Anterior cingulate cortex (tissue), 58 donors: ENCODE data around the gene DUS1L.

Experiments used
- DNase-seq, 58 donors: peaks; one replicate each; lab custom pipeline; 2025; lab: John Stamatoyannopoulos, UW

DUS1L gene

DNA sequence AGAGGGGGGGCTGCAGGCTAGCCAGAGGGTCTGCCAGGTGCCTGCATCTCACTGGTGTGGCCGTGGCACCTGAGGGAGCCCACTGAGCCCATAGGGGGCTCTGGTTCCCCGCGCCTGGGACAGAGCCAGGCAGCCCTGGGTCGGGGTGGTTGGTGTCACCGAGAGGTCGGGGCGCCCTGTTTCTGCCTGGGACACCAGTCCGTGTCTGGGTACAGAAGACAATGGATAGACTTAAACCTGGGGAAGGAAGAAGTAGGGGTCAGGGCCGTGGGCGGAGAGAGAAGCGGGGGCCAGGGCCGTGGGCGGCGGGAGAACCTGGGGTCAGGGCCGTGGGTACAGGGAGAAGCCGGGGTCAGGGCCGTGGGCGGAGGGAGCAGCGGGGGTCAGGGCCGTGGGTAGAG, 17.0 kb downstream of the DUS1L start:
- DNase-seq: no peak

DNA sequence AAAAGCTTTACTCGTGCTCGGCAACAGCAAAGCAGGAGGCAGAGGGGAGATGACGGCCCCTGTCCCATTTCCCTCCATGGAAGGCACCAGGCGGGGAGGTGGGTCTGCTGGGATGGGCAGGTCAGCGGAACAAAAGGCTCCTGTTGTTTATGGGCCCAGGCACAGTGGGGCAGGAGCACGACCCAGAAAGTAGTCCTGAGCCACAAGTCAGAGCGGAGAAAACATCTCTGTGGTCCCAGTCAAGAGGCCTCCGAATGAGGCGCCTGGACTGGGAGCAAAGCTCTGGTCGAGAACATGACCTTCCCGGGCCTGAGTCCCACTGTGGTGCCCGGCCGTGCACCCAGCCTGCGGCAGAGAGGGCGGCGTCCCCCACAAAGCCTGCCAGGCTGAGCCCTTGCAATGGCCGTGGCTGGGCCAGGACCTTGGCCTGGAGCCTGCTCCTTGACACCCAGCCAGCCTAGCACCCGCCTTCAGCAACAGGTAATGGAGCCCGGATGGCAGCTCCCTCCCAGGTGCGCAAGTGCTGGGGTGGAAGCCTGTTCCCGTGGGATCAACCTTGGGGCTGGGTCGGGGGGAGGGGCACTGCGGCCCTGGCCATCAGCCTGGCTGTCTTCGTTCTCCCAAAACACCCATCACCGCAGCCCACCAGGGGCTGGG, 17.6 kb downstream of the DUS1L start:
- no peak for DNase-seq

DNA sequence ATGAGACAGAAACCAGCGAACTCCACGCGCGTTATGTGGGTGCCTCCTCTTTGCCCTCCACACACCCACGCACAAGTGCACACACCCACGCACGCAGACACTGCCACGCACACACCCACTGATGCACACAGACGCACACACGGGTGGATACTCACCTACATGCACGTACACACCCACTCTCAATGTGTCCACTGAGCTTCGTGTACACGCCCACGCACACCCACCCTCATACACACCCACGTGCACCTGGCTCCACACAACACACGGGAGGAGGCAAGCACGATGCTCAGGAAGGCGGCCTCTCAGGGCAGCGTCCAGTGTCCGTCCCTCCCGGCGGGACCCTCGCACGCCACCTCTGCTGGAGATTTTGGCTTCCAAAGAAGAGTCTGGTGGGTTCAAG, 18.2 kb downstream of the DUS1L start:
- DNase-seq: no peak

DNA sequence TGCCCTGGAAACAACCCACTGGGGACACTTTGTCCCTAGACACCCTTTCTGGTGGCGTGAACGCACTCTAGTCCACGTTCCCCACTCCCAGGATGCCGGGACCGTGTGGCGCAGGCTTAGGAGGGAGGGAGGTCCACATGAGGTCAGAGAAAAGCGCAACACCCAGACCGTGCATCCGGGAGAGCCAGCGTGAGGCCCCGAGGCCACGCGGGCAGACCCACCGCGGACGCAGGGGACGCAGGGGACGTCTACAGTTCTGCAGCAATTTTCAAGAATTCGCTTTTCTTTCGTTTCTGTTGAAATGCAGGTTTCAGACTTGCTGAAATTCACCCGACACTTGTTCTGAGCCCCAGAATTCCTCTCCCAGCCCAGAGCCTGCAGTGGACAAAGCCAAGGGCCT, 18.7 kb downstream of the DUS1L start:
- no peak for DNase-seq

DNA sequence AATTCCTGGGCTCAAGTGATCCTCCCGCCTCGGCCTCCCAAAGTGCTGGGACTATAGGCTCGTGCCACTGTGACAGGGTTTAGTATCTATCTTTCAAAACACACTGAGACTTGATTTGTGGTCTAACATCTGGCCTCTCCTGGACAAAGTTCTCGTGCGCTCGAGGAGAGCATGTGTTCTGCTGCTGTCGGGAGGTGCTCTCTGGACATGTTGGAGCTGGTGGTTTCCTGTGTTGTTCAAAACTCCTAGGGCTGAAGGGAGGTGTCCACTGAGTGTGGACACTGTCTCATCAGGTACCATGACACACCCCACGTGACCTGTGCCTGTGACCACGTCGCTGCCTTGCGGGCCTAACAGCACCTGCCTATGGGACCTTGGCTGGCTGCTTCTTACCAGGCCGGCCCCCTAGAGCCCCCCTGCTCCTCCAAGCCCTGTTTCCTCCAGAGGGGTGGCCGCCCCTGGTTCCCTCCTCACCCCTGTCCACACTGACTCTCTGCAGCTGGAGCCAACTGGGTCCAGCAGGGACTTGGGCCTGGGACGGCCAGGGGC, 19.6 kb downstream of the DUS1L start:
- no peak for DNase-seq

DNA sequence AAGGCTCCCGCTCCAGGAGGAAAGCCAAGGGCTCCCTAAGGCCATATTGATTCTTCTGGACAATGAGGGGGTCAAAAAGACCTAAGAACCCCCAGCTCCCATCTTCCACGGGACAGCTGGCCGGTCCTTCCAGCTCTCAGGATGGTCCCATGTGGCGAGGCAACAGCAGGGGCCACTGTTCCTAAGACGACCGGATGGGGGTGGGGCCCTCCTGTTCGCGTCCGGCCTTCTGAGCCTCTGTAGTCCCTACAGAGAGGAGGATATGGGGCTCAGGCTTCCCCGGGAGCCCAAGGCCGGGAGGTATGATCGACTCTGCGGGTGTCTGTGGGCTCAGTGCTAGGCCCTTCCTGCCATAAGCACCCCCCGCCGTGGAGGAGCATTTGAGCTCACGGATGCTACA, 22.1 kb downstream of the DUS1L start:
- DNase-seq: no peak

DNA sequence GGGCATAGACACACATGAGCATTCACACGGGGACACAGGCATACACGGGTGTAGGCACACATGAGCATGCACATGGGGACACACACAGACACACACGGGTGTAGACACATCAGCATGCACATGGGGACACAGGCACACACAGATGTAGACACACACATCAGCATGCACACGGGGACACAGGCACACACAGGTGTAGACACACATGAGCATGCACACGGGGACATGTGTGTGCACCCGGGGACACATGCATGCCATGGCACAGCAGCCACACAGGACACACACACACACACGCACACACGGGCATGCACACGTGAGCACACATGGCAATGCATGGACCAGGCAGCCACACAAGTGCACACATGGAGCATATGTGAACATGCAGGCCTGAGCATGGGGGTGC, 23.0 kb downstream of the DUS1L start:
- DNase-seq: no peak

DNA sequence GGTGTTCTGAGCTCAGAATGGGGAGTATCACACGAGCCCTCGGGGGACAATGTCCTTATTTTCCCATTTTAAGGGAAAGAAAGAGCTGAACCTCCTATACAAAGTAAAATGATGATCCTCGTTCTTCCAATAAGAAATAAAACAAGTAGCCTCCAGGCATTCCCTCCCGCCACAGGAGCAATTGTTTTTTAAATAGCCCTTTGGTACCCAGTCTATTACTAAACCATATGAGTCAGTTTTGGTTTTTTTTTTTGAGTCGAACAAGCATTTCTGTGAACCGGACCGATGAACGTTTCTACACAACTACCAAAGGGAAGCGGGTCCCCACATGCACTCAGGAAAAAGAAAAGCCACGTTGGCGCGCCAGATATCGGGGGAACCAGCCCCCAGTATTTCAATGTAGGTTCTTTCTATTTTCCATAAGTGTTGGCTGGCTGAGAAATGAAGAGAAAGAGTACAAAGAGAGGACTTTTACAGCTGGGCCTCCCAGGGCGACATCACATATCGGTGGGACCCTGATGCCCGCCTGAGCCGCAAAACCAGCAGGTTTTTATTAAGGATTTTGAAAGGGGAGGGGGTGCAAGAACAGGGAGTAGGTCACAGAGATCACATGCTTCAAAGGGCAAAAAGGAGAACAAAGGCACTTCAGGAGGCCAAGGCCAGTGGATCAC, 24.3 kb downstream of the DUS1L start:
- no peak for DNase-seq

DNA sequence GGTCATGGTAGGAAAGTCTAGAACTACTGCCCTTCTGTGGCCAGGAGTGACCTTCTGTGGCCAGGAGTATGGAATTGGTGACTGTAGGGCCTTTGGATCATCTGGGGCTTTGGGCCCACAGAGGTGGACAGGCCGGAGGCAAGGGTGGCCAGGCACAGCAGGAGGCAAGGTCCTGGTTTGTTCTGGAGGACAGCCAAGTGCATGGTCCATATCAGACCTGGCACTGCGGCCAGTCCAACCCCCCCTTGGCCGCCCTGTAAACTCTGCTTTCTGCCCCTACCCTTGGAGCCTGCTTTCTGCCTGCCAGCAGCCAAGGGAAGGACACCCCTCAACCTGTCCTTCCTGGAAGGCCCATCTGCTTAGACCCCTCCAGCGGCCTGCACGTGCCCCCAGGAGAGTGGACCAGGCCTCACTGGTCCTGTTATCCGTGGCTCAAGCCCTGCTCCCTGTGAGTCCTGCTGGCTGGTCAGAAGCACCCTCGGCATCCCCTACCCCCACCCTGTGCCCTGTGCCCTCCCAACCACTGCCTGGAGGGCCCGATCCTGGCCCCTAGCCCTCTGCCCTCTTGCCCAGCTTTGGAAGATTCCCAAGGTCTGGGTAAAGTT, 25.8 kb downstream of the DUS1L start:
- DNase-seq: no peak

DNA sequence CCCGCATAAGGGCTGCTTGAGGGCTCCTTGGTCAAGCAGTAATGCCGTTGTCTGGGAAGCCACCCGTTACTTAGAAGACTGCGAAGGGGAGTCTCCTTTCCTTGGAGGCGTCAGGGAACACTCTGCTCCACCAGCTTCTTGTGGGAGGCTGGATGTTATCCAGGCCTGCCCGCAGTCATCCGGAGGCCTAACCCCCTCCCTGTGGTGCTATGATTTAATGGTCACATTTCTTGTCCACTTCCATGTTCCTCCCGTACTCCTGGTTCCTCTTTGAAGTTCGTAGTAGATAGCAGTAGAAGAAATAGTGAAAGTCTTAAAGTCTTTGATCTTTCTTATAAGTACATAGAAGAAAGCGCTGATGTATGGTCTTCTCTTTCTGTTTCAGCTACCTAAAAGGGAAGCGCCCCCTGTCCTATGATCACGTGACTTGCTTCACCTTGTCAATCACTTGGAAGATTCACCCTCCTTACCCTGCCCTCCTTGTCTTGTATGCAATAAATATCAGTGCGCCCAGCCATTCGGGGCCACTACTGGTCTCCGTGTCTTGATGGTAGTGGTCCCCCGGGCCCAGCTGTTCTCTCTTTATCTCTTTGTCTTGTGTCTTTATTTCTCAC, 26.7 kb downstream of the DUS1L start:
- DNase-seq: peak in 1 of 58 donors; percentile 28

DNA sequence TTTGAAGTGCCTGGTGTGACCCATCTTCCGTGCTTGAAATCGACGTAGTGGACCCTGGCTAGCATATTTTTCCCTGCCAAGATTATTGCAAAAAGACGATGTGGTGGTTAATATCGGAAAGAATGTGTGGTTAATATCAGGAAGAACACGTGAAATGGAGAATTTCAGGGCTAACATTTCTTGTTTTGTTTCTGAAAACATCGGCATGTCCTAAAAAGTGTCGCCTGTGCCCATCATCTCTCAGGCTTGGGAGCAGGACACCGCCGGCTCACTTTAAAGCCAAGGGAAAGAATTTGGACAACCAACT, 27.8 kb downstream of the DUS1L start:
- peak in 1 of 58 donors; percentile 49 for DNase-seq

DNA sequence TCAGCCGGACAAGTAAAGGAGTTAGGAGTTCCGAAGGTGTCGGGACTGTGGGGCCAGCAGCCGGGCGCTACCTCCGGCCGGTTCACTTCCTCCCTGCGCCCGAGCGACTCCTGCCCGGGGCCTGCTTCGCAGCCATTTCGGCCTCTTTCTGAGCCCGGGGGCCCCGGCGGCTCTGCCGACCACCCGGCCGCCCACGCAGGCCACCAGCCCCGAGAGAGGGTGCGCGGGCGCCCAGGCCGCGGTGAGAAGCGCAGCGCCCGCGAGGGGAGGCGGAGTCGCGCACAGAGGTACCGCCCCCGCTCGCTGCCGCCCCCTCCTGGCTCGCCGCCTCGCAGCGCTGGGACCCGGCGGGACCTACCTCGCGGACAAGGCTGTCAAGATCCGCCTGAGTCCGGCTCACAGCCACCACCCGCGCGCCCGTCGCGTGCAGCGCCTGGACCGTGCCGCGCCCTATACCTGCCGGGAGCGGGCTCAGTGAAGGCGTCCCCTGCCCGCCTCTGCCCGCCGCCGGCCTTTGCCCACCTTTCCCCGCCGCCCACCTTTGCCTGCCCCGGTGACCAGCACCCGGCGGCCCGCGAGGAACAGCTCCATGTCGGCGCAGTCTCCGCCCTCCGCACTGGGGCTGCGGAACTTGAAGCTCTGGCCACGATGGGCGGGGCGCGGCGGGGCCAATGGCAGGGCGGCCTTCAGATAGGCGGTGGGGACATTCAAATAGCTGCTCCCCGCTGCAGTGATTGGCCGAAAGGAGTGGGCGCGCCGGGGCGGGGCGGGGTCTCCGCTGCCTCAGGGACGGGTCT, 28.3 kb downstream of the DUS1L start, which contains the start of gene DCXR:
Gene DCXR, minus strand, starts transcription at position 606 of the 797 bp plus-strand sequence. Its CDS starts 15 bp downstream, at position 591.
- DNase-seq: peak; percentile 60 to 98 (median 94)

DNA sequence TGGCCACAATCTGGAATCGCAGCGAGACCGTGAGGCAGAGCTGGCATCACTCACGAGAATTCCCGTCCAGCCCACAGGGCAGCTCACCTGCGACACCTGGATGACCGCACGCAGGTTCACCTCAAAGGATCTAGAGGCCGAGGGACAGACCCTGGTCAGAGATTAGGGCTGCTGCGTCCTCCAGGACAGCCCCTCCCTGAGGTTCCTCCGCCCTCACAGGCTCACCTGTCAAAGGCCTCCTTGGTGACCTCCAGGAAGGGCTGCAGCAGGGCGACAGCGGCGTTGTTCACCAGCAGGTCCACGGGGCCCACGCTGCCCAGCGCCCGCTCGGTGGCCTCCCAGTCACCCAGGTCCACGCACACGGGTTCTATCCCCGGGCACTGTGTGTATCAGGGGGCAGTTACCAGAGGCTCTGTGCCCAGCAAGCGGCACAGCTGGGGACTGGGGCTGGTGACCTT, 28.9 kb downstream of the DUS1L start:
- DNase-seq: no peak

DNA sequence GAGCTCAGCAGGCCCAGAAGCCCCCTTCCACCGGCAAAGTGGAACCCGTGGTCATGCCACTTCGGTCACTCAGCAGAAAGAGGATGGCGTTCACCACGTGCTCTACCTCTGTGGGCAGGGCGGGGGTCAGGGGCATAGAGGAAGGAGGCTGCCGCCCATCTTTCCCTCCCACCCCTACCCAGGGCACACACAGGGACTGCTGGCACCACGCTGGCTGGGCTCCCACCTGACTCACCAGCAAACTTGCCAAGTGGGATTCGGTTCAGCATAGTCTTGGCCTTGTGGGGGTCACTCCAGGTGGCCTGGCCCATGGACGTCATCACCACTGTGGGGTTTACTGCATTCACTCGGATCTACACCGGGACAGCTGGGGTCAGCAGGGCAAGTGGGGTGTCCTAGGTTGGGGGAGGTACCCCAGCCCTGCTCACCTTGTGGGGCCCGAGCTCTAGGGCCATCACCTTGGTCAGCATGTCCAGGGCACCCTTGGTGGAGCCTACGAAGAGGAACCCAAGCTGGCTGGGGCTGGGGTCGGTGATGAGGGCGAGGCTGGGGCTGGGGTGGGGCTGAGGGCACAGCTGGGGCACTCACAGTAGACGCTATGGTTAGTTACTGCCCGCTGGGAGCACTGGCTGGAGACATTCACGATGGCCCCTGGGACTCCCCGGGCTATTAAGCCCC, 29.5 kb downstream of the DUS1L start:
- no peak for DNase-seq

DNA sequence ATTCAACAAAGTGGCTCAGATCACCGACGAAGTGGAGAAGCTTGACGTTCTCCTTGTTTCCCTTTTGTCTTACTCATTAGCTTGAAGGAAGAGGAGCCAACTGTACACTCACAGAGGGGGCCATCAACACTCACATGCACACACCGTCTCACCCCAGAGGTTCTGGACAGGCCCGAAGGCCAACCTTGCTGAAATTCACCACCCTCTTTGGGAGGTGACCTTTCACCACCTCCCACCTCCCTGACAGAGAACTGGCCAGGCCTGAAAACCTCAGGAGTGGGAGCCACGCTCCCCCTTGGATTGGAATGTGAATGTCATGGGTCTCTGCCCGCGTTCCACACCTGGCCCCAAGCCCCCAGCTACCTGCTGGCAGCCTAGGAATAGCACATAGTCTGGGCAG, 30.1 kb downstream of the DUS1L start:
- DNase-seq: no peak

DNA sequence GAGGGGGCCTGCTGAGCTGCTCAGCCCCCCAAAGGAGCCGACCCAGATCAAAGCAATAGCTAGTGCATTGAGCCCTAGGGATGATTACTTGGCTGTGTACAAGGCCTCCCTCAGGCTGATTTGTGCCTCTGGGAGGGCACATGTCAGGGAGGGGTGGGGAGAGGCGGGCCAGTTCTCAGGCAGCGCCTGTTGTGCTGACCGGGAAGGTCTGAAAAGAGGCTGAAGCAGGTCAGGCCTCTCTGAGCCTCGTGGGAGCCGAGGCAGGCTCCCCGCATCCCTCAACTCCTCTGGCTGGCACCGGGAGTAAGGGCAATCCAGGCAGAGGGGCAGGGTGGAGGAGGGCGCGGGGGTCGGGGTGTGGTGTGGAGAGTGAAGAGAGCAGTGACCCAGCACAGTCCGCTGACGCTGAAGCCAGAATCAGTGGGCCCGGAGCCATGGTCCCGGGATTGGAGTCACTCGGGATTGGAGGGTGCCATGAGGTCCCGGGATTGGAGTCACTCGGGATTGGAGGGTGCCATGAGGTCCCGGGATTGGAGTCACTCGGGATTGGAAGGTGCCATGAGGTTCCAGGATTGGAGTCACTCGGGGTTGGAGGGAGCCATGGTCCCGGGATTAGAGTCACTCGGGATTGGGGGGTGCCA, 31.1 kb downstream of the DUS1L start:
- no peak for DNase-seq

DNA sequence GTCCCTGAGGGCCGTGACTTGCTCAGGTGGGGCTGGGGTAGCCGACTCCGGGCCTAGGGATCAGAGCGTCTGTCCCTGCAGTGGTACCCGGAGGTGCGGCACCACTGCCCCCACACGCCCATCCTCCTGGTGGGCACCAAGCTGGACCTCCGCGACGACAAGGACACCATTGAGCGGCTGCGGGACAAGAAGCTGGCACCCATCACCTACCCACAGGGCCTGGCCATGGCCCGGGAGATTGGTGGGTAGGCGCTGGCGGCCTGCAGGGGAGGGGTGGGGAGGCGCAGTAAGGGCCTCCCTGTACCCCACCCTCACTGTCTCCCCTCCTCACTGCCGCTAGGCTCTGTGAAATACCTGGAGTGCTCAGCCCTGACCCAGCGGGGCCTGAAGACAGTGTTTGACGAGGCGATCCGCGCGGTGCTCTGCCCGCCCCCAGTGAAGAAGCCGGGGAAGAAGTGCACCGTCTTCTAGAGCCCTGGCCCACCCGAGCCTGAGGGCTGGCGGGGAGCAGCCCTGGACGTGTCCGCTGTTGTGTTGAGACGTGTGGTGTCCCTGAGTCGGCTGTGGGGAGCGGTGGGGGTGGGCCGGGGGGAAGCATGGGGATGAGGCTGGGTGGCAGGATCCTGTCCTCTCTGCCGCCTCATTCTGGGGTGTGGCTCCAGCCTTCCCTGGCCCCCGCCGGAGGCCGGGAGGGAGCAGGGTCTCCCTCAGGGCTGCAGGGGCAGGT, 32.1 kb downstream of the DUS1L start:
- DNase-seq: no peak

DNA sequence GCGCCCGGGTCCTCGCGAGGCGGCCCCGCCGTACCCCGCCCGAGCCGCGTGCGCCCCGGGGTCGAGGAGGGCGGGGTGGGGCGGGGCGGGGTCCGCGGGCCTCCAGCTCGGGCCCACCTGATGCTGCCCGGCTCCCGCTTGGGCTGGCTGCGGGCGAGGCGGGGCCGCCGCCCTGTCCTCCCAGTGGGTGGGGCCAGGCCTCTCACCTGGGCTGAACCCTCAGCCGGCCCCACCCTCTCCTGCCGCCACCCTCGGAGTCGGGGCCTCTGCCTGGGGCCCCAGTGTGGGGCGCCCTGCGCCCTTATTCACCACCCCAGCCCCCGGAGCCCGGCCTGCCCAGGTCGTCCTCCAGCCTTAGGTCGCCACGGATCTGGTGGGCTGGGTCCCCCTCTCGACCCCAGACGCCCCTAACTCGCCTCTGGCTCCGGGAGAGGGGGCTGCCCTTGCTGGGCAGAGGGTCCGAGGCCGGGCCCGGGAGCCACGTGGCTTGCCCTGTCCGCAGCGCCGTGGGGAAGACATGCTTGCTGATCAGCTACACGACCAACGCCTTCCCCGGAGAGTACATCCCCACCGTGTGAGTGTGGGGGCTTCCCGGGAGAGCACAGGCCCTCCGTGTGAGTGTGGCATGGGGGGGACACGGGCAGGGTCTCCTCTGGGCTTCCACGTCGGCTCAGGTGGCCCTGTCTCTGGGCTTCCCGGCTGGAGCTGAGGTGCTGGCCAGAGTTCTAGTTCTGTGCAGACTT, 33.5 kb downstream of the DUS1L start:
- peak in 1 of 58 donors; percentile 15 for DNase-seq
